Ovary (tissue), 3 donors: Measurements from ENCODE around the gene MYO6.

Experiments used
- EP300 ChIP-seq: sonication (generic); formaldehyde crosslinking; IDR thresholded peaks from one replicate; pipeline ENCODE4 v1.6.1; 2017; ENCODE audit warnings: antibody characterized with exemption
- POLR2A ChIP-seq: fragments of 450-650 bp; IDR thresholded peaks from one replicate; pipeline ENCODE4 v1.6.1; 2017; ENCODE audit warnings: antibody characterized with exemption, mild to moderate bottlenecking, moderate library complexity
- TF ChIP-seq, protein P1 (sequence below), 3 donors: fragments of 450-650 bp in 2 of 3; fragments of 200-600 bp in 1 of 3; IDR thresholded peaks; one replicate each; pipeline versions ENCODE4 v1.5.1 to v1.8.0; 2016 to 2022; ENCODE audit warnings: antibody characterized with exemption in 3 of 3, mild to moderate bottlenecking in 1 of 3
- donor health status: DM: no; HTN: no; CAD: no.

DNA sequence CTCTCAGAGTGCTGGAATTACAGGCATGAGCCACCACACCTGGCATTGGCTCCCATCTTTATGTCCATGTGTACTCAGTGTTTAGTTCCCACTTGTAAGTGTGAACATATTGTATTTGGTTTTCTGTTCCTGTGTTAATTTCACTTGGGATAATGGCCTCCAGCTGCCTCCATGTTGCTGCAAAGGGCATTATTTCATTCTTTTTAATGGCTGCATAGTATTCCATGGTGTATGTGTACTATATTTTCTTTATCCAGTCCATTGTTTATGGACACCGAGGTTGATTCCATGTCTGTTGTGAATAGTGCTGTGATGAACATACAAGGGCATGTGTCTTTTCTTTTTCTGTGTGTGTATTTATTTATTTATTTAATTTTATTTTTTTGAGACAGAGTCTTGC lies 47.7 kb downstream of the MYO6 start:
- TF ChIP-seq, protein P1, sequence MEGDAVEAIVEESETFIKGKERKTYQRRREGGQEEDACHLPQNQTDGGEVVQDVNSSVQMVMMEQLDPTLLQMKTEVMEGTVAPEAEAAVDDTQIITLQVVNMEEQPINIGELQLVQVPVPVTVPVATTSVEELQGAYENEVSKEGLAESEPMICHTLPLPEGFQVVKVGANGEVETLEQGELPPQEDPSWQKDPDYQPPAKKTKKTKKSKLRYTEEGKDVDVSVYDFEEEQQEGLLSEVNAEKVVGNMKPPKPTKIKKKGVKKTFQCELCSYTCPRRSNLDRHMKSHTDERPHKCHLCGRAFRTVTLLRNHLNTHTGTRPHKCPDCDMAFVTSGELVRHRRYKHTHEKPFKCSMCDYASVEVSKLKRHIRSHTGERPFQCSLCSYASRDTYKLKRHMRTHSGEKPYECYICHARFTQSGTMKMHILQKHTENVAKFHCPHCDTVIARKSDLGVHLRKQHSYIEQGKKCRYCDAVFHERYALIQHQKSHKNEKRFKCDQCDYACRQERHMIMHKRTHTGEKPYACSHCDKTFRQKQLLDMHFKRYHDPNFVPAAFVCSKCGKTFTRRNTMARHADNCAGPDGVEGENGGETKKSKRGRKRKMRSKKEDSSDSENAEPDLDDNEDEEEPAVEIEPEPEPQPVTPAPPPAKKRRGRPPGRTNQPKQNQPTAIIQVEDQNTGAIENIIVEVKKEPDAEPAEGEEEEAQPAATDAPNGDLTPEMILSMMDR (IDR thresholded peaks at IDR 0.05): no peak
- TF ChIP-seq EP300 (no peak), POLR2A (no peak)
